GM23338 (cell line): ENCODE data around the gene ADGRB3. TPM values are rescaled to one million over a fixed set of nuclear protein-coding genes. Genes with fewer than 3 reads are reported as not detected.

Experiments used
- CREB1 ChIP-seq: fragments of 250-450 bp; sonication (Bioruptor Pico); IDR thresholded peaks from 2 replicates; pipeline ENCODE4 v1.5.0; 2020; ENCODE audit warnings: low read depth, mild to moderate bottlenecking, moderate library complexity
- CTCF ChIP-seq, 2 experiments: fragments of 200-600 bp in 1 of 2; sonication (generic) in 1 of 2; conservative IDR thresholded peaks; 2 replicates each; pipeline versions ENCODE4 v1.5.1 to v1.6.1; 2016 to 2017; ENCODE audit warnings: antibody characterized with exemption in 2 of 2, low read depth in 2 of 2, mild to moderate bottlenecking in 2 of 2, moderate library complexity in 1 of 2
- ETS1 ChIP-seq: IDR thresholded peaks from 2 replicates; pipeline ENCODE4 v1.6.1; 2016; ENCODE audit warnings: antibody characterized with exemption
- EZH2 ChIP-seq: fragments of 200-600 bp; sonication (generic); IDR thresholded peaks from one replicate; pipeline ENCODE4 v1.8.0; 2017; ENCODE audit warnings: antibody characterized with exemption, mild to moderate bottlenecking, low read depth; ENCODE audit not compliant: unreplicated experiment
- JUNB ChIP-seq: IDR thresholded peaks from one replicate; pipeline ENCODE4 v1.6.1; 2016; ENCODE audit warnings: antibody characterized with exemption; ENCODE audit not compliant: unreplicated experiment
- POLR2AphosphoS5 ChIP-seq: IDR thresholded peaks from 2 replicates; pipeline ENCODE4 v1.6.1; 2016; ENCODE audit warnings: antibody characterized with exemption, low read depth
- REST ChIP-seq: IDR thresholded peaks from one replicate; pipeline ENCODE4 v1.6.1; 2018; ENCODE audit warnings: antibody characterized with exemption; ENCODE audit not compliant: unreplicated experiment
- ZNF462 ChIP-seq: fragments of 250-450 bp; sonication (Bioruptor Pico); IDR thresholded peaks from 2 replicates; pipeline ENCODE4 v1.5.0; 2020; ENCODE audit warnings: mild to moderate bottlenecking, moderate library complexity
- polyA plus RNA-seq: library from polyadenylated mRNA; unstranded; fragments of >200 nt; fragmentation: Nextera tagmentation; extraction: Ambion mirVana; gene quantifications from 2 replicates; pipeline ENCODE4 v1.2.1, GENCODE V29; 2016
- total RNA-seq: library from RNA; depleted of rRNA; stranded (reverse); fragments of >200 nt; shearing (Covaris generic); gene quantifications from 2 replicates; pipeline ENCODE4 v1.2.3, GENCODE V29; 2014

The ADGRB3 gene
- total and polyA plus RNA-seq, 2 experiments from 2014 or later: 0.92 to 4.0 TPM

- TF ChIP-seq ZNF462: no peak
- no peak for TF ChIP-seq CREB1 (CRISPR knock-in tag)
- TF ChIP-seq POLR2AphosphoS5: no peak
- no peak for TF ChIP-seq JUNB
- no peak for TF ChIP-seq CTCF (conservative IDR thresholded peaks at IDR 0.05; ENCODE audit: low read depth in 2 of 2)
- TF ChIP-seq ETS1: no peak
- TF ChIP-seq EZH2: no peak
- TF ChIP-seq REST: no peak
Measured at GRCh38 chr6:69111301-69111700, 476.2 kb downstream of the ADGRB3 start (continued).
